IPS-20b (cell line): ENCODE measurements around the gene HECW1.

Experiments
- H3K27ac ChIP-seq: one replicate; pipeline ENCODE4 v1.5.1; 2013; ENCODE audit warnings: low read length
- H3K27me3 ChIP-seq: 2 replicates; pipeline ENCODE4 v1.6.1; 2013; ENCODE audit warnings: mild to moderate bottlenecking, low read length, inconsistent platforms; ENCODE audit not compliant: insufficient read depth
- H3K36me3 ChIP-seq: 2 replicates; pipeline ENCODE4 v1.6.1; 2013; ENCODE audit warnings: low read depth, mild to moderate bottlenecking, inconsistent platforms, low read length, moderate library complexity; ENCODE audit not compliant: insufficient read depth
- H3K4me1 ChIP-seq: 2 replicates; pipeline ENCODE4 v1.6.1; 2013; ENCODE audit warnings: mild to moderate bottlenecking, control low read depth, inconsistent platforms, low read length, moderate library complexity; ENCODE audit not compliant: insufficient read depth
- H3K4me3 ChIP-seq: 2 replicates; pipeline ENCODE4 v1.5.1; 2013; ENCODE audit warnings: mild to moderate bottlenecking, low read length, inconsistent platforms
- H3K9ac ChIP-seq: 2 replicates; pipeline ENCODE4 v1.6.1; 2013; ENCODE audit warnings: low read depth, mild to moderate bottlenecking, inconsistent platforms, low read length, moderate library complexity
- H3K9me3 ChIP-seq: 2 replicates; pipeline ENCODE4 v1.6.1; 2013; ENCODE audit warnings: mild to moderate bottlenecking, low read depth, low read length, inconsistent platforms; ENCODE audit not compliant: insufficient read depth

The HECW1 gene

GRCh38 chr7:43113622-43114457, 1.4 kb downstream of the HECW1 start:
- Histone ChIP-seq H3K36me3 (no peaks in the 10 kb centered on the region), H3K9ac (peak overlapping the region; percentile 64; the same call in 1 of the 2 replicates), H3K9me3 (no peaks in the 10 kb centered on the region), H3K4me1 (peaks cover 18% of the 10 kb centered on the region), H3K27me3 (peaks cover 48% of the 10 kb centered on the region), H3K4me3 (peak overlapping the region; percentile 76), H3K27ac (no peak overlapping the region)

GRCh38 chr7:43114458-43114780, 2.0 kb downstream of the HECW1 start:
- Histone ChIP-seq H3K27me3 (peaks cover 48% of the 10 kb centered on the region), H3K9ac (peak overlapping the region; percentile 64; the same call in 1 of the 2 replicates), H3K9me3 (no peaks in the 10 kb centered on the region), H3K27ac (no peak overlapping the region), H3K4me3 (peak overlapping the region; percentile 76), H3K36me3 (no peaks in the 10 kb centered on the region), H3K4me1 (peaks cover 21% of the 10 kb centered on the region)

- no peak overlapping the region for H3K9ac ChIP-seq
- peaks cover 28% of the 10 kb centered on the region for H3K4me1 ChIP-seq
- H3K27ac ChIP-seq, result no peak overlapping the region
- H3K4me3 ChIP-seq, result no peak overlapping the region
- peaks cover 39% of the 10 kb centered on the region for H3K27me3 ChIP-seq
- no peaks in the 10 kb centered on the region for H3K36me3 ChIP-seq
- H3K9me3 ChIP-seq, result no peaks in the 10 kb centered on the region
Measured at GRCh38 chr7:43116451-43116850, 4.0 kb downstream of the HECW1 start.

- Histone ChIP-seq H3K36me3 (no peaks in the 10 kb centered on the region), H3K27me3 (peaks cover 33% of the 10 kb centered on the region), H3K27ac (no peak overlapping the region), H3K9me3 (no peaks in the 10 kb centered on the region), H3K4me3 (no peak overlapping the region), H3K9ac (no peak overlapping the region), H3K4me1 (peaks cover 24% of the 10 kb centered on the region; the same call in 1 of the 2 replicates)
Measured at GRCh38 chr7:43117095-43117494, 4.6 kb downstream of the HECW1 start.

- Histone ChIP-seq H3K9me3 (no peaks in the 10 kb centered on the region), H3K27me3 (peaks cover 28% of the 10 kb centered on the region), H3K27ac (no peak overlapping the region), H3K36me3 (no peaks in the 10 kb centered on the region), H3K9ac (no peak overlapping the region), H3K4me1 (peaks cover 24% of the 10 kb centered on the region; the same call in 1 of the 2 replicates), H3K4me3 (no peak overlapping the region)
Measured at GRCh38 chr7:43117861-43118260, 5.4 kb downstream of the HECW1 start.

GRCh38 chr7:43118313-43118712, 5.9 kb downstream of the HECW1 start:
- no peak overlapping the region for H3K9ac ChIP-seq
- H3K4me1 ChIP-seq, result peaks cover 24% of the 10 kb centered on the region; the same call in 1 of the 2 replicates
- H3K4me3 ChIP-seq, result no peak overlapping the region
- H3K27me3 ChIP-seq, result peaks cover 26% of the 10 kb centered on the region
- no peak overlapping the region for H3K27ac ChIP-seq
- no peaks in the 10 kb centered on the region for H3K36me3 ChIP-seq
- H3K9me3 ChIP-seq, result no peaks in the 10 kb centered on the region

- H3K36me3 ChIP-seq, result no peaks in the 10 kb centered on the region
- peaks cover 21% of the 10 kb centered on the region; the same call in 1 of the 2 replicates for H3K4me1 ChIP-seq
- no peak overlapping the region for H3K4me3 ChIP-seq
- H3K9ac ChIP-seq, result peak overlapping the region; percentile 23; the same call in 1 of the 2 replicates
- no peak overlapping the region for H3K27ac ChIP-seq
- peaks cover 14% of the 10 kb centered on the region for H3K27me3 ChIP-seq
- H3K9me3 ChIP-seq, result no peaks in the 10 kb centered on the region
Measured at GRCh38 chr7:43119371-43120075, 7.1 kb downstream of the HECW1 start.

GRCh38 chr7:43121973-43122372, 9.5 kb downstream of the HECW1 start:
- Histone ChIP-seq H3K36me3 (no peaks in the 10 kb centered on the region), H3K27me3 (no peaks in the 10 kb centered on the region), H3K4me3 (no peak overlapping the region), H3K9me3 (no peaks in the 10 kb centered on the region), H3K4me1 (peaks cover 14% of the 10 kb centered on the region; the same call in 1 of the 2 replicates), H3K9ac (no peak overlapping the region), H3K27ac (no peak overlapping the region)

- no peaks in the 10 kb centered on the region for H3K9me3 ChIP-seq
- no peak overlapping the region for H3K9ac ChIP-seq
- peaks cover 14% of the 10 kb centered on the region; the same call in 1 of the 2 replicates for H3K4me1 ChIP-seq
- no peak overlapping the region for H3K4me3 ChIP-seq
- no peak overlapping the region for H3K27ac ChIP-seq
- H3K36me3 ChIP-seq, result no peaks in the 10 kb centered on the region
- H3K27me3 ChIP-seq, result no peaks in the 10 kb centered on the region
Measured at GRCh38 chr7:43123457-43123856, 11.0 kb downstream of the HECW1 start.

GRCh38 chr7:43124388-43124787, 11.9 kb downstream of the HECW1 start:
- Histone ChIP-seq H3K4me3 (no peak overlapping the region), H3K4me1 (peaks cover 7% of the 10 kb centered on the region; the same call in 1 of the 2 replicates), H3K9me3 (no peaks in the 10 kb centered on the region), H3K27me3 (no peaks in the 10 kb centered on the region), H3K9ac (no peak overlapping the region), H3K27ac (no peak overlapping the region), H3K36me3 (no peaks in the 10 kb centered on the region)

GRCh38 chr7:43130347-43130746, 17.9 kb downstream of the HECW1 start:
- H3K4me3 ChIP-seq, result no peak overlapping the region

GRCh38 chr7:43135129-43135528, 22.7 kb downstream of the HECW1 start:
- H3K36me3 ChIP-seq, result no peaks in the 10 kb centered on the region
- no peak overlapping the region for H3K27ac ChIP-seq
- no peaks in the 10 kb centered on the region for H3K27me3 ChIP-seq
- peak overlapping the region; percentile 3; the same call in 1 of the 2 replicates for H3K9ac ChIP-seq
- no peak overlapping the region for H3K4me3 ChIP-seq
- no peaks in the 10 kb centered on the region for H3K9me3 ChIP-seq
- peaks cover 46% of the 10 kb centered on the region for H3K4me1 ChIP-seq

More at GRCh38 chr7:43130347-43130746, 17.9 kb downstream of the HECW1 start:
- H3K4me1 ChIP-seq, result peaks cover 8% of the 10 kb centered on the region; the same call in 1 of the 2 replicates
- no peak overlapping the region for H3K9ac ChIP-seq
- no peaks in the 10 kb centered on the region for H3K9me3 ChIP-seq
- H3K27ac ChIP-seq, result no peak overlapping the region
- no peaks in the 10 kb centered on the region for H3K27me3 ChIP-seq
- no peaks in the 10 kb centered on the region for H3K36me3 ChIP-seq
